Cardiac septum (tissue), 1 donor: Measurements from ENCODE around the gene PPM1B. TPM values are rescaled to one million over a fixed set of nuclear protein-coding genes. Genes with fewer than 3 reads are reported as not detected.
"Not testable (repeated sequence)": the region's sequence is repeated elsewhere in the genome, so short reads cannot be mapped to it uniquely, and the experiment has no call there.

Source experiments
- DNase-seq: peaks from one replicate; pipeline ENCODE4 v3.0.0-alpha.2; 2020; ENCODE audit warnings: low spot score
- intact Hi-C: fragments of 100-400 bp; cut with DNase I; formaldehyde crosslinking; loops from one replicate; pipeline ENCODE4 v1.14.0; 2022
- total RNA-seq: library from RNA; stranded (reverse); fragmentation: NEBNext Ultra II Directional; extraction: Animal tissue kit (Norgen Biotek cat#: 25700); gene quantifications from one replicate; pipeline ENCODE4 v1.2.1, GENCODE V29; 2021
- donor health status: DM: no; HTN: no; CAD: no.

Gene PPM1B
- total RNA-seq, 1 donor from 2014 or later: 68.4 TPM

DNA sequence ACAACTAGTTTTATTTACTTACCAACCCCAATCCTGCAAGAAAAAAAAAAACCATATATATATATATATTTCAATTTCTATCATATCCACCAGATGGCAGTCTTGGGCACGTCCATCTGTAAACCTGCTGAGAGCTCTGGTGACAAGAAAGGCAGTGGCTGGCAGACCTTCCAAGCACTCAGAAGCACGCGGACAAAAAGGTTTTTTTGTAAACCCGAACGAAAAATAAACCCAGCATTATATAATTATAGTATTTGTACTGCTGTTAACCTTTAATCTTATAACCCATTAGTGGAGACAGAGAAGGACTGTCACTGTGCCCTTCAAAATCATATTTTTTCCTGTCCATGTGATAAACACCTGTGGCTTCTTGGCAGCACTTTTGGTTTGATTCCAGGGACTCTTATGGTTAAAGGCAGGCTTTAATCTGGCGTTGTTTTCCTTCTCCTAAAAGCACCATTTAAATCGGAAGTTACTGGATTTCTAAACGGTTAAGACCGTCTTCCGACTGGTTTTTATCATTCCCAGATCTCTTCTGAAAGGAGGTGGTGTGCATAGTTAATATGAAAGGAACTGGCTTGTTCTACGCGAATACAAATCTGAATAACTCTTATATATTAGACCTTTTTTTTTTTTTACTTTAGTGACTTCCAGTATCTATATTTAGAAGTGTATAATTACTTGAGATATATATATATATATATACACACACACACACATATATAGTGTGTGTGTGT, 75.6 kb downstream of the PPM1B start:
- DNase-seq: no peak
- intact Hi-C loops: no loop called here

DNA sequence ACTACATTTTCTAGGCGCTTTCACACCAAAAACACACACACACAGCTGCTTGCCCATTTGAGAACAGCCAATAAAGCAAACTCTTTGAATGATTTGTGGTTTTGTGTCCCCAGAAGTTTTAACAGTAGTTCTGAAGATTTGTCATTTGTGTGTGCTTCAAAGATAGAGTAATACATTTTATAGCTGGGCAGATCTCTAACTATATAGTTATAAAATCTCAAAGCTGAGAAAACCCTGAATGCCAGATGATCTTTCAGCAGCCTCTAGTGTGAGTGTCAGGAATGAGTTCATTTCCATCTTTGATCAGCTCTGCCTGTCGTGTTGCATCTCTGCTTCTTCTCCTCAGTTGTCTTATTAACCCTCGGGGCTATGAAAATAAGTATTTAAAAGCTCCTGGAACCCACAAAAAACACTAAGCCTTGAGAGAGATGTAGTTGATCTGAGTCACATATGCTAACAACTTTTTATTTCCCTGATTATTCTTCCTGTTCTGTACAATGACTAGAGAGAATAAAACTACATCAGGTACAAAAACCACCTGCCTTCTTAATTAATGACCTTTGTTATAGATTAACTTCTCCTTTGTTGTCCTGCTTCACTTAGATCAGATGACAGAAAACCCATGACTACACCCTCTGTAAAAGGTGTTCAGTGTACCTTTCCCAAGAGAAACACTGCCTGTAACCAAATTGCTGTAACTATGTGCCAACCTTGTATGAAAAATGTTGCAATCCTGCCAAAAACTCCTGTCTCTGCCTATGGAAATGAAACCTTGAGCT, 76.6 kb downstream of the PPM1B start:
- no peak for DNase-seq
- intact Hi-C loops: loop anchor here (5.0 kb wide), 1 partner anchor 158 kb away; no protein-coding TSS in a partner anchor

DNA sequence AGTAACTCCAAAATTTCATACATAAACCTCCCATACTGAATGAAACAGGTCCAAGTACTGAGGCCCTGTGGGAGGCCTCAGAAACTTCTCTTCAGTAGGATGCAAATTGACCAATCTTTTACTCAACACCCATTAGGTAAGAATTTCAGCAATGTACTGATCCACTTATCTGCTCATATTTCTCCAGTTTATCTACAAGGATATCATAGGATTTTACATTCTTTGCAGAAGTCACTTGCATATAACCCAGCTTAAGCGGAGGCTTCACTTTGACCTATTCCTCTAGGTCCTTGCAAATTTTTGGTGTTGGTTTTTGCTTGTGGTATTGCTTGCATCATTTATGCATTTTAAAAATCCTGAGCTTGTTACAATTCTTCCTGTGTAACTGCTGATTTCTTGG, 77.8 kb downstream of the PPM1B start:
- DNase-seq: no peak
- intact Hi-C loops: loop anchor here (5.0 kb wide), 1 partner anchor 159 kb away; no protein-coding TSS in a partner anchor

DNA sequence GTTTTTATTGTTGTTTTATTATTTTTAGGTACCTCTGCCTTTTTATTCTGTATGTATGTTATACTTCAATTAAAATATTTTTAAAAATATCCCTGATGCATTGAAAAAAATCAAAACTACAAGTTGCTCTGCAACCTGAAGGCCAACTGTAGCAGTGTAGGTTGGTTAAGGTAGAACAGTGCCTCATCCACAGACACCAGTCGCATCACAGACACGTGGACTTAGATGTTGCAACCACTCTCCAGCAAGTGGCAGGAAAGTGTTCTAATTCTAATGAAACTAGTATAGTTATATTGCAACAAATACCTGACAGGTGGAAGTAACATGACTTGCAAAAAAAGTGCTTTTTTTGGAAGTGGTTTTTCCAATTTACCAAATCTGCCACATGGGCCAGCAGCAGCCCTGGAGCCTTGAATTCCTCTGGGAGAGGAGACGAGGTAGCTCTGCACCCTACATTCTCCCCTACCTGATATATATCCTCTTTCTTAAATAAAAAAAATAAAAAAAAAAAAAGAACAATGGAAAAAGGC, 78.2 kb downstream of the PPM1B start:
- intact Hi-C loops: loop anchor here (5.0 kb wide), 1 partner anchor 160 kb away; no protein-coding TSS in a partner anchor
- DNase-seq: no peak

DNA sequence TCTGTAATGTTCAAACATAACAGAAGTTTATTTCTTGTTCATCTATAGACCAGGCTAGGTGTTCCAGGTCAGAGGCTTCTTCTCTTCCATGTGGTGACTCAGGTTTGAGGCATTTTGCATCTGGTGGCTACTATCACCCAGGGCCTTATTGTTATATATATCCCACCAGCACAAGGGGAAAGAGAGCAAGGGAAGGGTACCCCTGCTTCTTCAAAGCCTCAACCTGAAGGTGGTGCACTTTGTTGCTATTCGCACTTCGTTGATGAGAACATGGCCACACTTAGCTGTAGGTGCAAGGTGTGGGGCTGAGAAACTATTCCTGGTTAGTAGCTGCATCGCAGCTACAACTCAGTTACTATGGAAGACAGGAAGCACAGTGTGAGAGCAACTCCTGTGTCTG, 79.2 kb downstream of the PPM1B start:
- intact Hi-C loops: loop anchor here (5.0 kb wide), 1 partner anchor 161 kb away; no protein-coding TSS in a partner anchor
- no peak for DNase-seq

DNA sequence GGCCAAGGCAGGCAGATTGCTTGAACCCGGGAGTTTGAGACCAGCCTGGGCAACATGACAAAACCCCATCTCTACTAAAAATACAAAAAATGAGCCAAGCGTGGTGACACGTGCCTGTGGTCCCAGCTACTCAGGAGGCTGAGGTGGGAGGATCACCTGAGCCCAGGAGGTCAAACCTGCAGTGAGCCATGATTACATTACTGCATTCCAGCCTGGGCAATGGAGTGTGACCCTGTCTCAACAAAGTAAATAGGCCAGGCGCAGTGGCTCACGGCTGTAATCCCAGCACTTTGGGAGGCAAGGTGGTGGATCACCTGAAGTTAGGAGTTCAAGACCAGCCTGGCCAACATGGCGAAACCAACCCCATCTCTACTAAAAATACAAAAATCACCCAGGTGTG, 80.6 kb downstream of the PPM1B start:
- DNase-seq: not testable (repeated sequence)
- intact Hi-C loops: loop anchor here (5.0 kb wide), 1 partner anchor 162 kb away; no protein-coding TSS in a partner anchor

DNA sequence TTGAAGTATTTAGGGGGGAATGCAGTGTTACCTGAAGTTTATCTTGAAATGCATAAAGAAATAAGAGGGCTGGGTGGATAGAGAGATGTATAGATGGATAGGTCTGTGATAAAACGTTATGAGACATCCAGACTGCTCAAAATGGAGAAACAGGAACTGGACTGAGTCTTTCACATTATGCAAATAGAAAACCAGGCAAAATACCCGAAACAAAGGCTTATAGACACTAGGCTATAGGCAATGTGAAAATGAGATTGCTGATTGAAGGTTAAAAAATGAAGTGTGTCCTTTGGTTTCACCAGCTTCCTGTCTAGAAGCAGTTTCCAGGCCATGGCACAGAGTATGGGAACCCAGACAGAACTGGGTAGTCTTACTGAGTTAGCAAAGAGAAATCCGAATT, 81.7 kb downstream of the PPM1B start:
- intact Hi-C loops: no loop called here

DNA sequence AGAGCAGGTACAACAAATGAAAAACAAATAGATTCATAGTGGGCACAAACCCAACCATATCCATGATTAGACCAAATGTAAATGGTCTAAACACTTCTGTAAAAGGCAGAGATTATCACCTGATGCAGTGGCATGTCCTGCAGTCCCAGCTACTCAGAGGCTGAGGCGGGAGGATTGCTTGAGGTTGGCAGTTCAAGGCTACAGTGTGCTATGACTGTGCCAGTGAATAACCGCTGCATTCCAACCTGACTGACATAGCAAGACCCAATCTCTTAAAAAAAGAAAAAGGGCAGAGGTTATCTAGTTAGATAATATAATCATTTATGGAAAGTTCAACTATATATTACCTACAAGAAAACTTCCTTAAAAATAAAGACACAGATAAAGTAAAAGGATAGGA, 85.3 kb downstream of the PPM1B start:
- intact Hi-C loops: no loop called here
- no peak for DNase-seq

More for the DNA sequence above, 81.7 kb downstream of the PPM1B start:
- DNase-seq: no peak

DNA sequence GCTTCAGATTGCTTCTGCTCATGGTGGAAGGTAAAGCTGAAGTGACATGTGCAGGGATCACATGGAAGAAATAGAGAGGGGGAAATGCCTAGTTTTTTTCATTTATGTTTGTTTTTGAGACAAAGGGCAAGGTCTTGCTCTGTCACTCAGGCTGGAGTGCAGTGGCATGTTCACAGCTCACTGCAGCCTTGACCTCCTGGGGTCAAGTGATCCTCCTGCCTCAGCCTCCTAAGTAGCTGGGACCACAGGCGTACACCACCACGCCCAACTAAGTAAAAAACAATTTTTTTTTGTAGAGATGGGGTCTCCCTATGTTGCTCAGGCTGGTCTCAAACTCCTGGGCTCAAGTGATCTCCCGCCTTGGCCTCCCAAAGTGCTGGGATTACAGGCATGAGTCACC, 87.0 kb downstream of the PPM1B start:
- DNase-seq, intact Hi-C loops: not testable (repeated sequence)

DNA sequence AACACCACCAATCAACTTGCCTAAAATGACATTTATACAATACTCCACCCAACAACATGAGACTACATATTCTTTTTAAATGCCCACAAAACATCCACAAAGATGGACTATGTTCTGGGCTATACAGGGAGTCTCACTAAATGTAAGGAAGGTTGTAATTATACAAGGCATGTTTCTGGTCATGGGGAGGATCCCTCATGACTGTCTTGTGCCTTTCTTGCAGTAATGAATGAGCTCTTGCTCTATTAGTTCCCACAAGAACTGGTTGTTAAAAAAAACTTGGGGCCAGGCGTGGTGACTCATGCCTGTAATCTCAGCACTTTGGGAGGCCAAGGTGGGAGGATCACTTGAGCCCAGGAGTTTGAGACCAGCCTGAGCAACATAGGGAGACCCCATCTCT, 89.1 kb downstream of the PPM1B start:
- DNase-seq, intact Hi-C loops: not testable (repeated sequence)

DNA sequence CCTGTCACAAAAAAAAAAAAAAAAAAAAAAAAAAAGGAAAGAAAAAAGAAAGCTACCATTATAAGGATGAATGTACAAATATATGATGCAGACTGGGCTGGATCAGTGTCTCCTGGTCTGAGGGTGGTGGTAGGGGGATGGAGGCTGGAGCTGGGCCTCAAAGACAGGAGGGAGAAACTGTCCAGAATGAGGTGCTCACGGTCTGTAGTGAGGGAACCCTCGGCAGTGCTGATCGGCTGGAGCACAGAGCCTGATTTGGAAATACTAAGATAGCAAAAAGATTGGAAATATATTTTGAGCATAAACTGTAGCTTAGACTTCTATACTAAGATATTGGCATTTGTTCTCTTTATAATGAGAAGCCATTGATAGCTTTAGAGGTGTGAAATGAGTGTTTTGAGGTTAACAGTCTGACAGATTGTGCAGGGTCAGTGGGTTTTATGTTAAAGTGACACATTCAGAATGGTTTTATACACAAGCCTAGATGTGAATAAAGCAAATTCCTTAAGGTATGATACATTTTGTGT, 98.7 kb downstream of the PPM1B start:
- no peak for DNase-seq
- intact Hi-C loops: no loop called here

DNA sequence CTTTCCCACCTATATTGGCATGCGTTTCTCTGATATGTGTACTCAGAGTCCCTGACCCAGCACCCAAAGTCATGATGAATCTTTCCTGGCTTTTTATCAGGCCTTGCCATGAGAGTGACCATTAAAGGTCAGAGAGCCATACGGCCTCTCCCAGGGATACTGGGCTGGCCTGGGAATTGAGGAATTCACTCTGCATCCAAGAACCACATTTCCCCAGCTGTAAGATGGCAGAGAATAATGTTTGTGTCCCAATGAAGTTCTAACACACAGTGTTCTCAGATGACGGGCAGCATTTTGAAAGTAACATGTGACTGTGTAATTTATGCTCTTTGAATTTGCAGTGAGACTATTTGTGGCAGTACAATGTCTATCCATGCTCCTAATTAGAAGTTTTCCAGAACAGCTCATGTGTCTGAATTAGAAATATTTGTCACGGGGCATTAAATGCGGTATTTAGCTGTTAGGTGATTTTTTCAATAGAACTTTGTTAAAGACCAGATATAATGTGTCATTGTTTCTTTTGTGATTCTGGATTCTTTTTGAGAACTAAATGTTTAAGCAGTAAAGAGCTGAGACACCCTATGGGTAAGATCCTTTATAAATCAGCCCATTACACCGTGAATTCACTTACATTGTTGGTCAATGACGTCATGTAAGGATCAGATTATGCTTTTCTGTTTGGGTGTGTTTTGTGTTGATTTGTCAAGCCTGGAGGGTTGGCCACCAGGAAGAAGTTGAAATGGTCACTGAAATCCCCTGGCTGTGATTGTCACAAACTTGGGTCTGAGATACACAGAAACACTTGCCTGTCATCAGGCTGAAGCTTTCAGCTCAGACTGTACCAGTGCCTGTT, 99.3 kb downstream of the PPM1B start:
- intact Hi-C loops: no loop called here
- DNase-seq: no peak

DNA sequence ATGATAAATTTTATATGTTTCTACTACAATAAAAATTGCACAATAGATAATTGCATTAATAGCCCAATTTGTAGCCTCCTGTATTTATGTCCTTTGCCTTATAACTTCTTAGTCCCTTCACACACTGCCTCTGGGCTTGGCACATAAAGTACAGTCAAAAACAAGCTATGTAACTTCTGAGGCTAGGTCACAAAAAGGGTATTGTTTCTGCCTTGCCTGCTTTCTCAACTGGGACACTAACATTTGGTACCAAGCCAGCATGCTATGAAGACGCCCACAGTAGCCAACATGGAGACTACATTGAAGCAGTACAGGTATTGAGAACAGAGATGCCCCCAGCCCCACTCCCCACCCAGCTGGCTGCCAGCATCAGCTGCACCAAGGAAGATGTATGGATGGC, 101.2 kb downstream of the PPM1B start:
- intact Hi-C loops: no loop called here
- no peak for DNase-seq

DNA sequence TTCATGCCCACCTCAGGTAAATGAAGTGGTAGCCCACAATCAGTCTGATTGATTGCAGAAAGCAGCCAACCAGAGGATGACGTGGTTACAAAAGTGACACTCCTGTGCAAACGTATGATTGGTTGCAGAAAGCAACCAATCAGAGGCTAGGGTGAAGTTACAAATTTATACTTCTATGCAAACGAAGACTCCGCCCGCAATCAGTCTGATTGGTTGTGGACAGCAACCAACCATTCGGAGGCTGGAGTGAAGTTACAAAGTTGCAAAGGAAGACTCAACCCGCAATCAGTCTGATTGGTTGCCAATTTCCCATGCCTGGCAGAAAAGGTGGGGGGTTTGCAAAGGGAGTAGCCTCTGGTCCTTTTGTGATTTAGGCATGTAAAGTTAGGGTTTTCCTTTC, 102.6 kb downstream of the PPM1B start:
- DNase-seq: no peak
- intact Hi-C loops: no loop called here

DNA sequence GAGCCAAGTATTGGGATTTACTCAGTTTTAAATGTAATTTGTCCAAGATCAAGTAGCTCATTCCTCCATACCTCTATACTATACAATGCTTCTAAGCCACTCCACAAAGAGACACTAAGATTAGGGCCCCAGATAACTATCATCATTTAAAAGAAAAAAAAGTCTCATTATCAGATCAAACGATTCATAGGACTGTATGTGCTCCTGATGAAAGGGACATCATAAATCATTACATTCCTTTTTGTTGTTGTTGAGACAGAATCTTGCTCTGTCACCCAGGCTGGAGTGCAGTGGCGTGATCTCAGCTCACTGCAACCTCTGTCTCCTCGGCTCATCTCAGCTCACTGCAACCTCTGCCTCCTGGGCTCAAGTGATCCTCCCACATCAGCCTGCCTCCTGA, 104.4 kb downstream of the PPM1B start:
- intact Hi-C loops: no loop called here
- no peak for DNase-seq

DNA sequence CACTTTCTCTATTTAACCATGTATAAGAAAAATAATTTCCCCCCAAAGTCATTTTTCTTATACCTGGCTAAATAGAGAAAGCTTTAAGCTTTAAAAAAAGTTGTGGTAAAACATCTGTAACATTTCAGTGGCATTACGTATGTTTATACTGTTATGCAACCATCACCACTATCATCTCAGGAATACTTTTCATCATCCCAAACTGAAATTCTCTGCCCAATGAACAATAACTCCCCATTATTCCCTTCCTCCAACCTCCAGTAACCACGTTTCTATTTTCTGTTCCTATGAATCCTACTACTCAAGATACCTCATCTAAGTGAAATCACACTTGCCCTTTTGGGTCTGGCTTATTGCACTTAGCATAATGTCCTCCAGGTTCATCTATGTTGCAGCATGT, 104.9 kb downstream of the PPM1B start:
- no peak for DNase-seq
- intact Hi-C loops: no loop called here

DNA sequence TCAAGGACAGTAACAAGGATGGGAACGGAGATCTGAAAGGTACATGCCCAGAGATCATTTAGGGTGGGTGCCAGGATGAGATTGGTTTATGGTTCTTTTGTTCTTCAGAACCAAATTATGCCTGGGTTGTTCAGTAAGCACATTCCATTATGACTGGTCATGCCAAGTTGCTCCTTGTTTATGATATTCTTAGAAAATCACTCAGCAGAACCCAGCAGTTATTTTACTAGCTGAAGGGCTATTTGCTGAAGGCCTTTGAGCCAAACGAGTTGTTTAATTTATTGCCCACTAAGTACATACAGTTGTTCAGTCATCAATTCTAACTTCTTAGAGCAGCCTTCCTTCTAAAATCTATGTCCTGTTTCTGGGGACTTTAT, 107.2 kb downstream of the PPM1B start:
- intact Hi-C loops: no loop called here
- DNase-seq: no peak

DNA sequence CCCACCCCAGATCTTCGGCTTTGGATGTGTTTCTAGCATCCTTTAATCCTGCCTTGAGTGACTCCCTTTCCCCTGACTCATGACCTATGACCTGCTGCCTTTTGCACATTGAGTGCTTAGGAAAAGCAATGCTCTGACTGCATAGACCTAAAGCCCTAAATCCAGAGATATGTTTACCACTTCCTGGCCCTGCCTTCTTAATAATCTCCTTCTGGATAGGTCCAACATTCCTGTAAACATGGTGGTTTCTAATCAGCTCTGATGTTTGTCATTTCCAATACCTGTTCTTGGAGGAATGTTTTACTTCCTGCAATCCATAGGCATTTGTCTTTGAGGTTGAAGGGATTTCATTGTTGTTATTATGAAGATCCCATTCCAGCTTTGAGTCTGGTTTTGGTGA, 108.9 kb downstream of the PPM1B start:
- intact Hi-C loops: no loop called here
- no peak for DNase-seq

DNA sequence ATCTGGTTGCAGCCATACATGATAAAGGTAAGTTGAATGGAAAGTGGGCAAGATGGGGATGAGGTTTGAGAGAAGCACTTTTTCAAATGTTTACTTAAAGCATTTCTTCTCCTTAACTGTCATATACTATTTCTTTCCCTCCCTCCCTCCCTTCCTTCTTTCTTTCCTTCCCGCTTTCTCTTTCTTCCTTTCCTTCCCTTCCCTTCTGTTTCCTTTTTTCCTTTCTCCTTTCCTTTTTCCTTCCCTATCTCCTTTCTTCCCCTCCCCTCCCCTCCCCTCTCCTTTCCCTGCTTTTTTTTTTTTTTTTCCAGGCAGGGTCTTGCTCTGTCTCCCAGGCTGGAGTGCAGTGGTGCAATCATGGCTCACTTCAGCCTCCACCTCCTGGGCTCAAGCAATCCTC, 112.2 kb downstream of the PPM1B start:
- intact Hi-C loops: no loop called here
- no peak for DNase-seq
